NOMO-1 (cell line): ENCODE data around the gene SREK1IP1.
"Not testable (repeated sequence)": the region's sequence is repeated elsewhere in the genome, so short reads cannot be mapped to it uniquely, and the experiment has no call there.

Source experiments
- DNase-seq, 2 experiments: peaks; one replicate each; lab custom pipeline; 2025; ENCODE audit not compliant: unreplicated experiment in 2 of 2; lab: John Stamatoyannopoulos, UW

SREK1IP1 gene

GRCh38 chr5:64765804-64766504 is 2.5 kb downstream of the SREK1IP1 start:
- no peak for DNase-seq

DNA sequence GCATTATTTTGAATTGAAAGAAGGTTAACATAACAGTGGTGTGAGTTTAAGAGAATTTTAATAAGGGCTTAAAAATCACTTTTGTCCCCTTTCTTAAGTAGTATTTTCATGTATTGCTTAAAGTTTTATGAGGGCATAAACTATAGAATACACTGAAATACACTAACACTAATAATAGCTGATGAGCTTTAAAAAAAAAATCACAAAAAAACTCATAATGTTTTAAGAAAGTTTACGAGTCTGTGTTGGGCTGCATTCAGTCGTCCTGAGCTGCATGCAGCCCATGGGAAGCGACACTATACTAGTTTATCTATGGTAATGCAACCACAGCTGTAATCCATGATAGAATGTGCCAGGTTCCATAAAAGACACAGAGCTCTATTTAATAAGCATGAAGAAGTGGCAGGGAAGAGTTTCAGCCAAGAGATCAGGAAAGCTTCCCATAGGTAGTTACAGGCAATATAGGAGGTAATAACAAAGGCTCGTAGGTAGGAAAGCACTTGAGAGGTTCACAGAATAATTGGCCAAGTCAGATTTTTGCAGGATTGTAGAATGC is 4.5 kb downstream of the SREK1IP1 start:
- no peak for DNase-seq

DNA sequence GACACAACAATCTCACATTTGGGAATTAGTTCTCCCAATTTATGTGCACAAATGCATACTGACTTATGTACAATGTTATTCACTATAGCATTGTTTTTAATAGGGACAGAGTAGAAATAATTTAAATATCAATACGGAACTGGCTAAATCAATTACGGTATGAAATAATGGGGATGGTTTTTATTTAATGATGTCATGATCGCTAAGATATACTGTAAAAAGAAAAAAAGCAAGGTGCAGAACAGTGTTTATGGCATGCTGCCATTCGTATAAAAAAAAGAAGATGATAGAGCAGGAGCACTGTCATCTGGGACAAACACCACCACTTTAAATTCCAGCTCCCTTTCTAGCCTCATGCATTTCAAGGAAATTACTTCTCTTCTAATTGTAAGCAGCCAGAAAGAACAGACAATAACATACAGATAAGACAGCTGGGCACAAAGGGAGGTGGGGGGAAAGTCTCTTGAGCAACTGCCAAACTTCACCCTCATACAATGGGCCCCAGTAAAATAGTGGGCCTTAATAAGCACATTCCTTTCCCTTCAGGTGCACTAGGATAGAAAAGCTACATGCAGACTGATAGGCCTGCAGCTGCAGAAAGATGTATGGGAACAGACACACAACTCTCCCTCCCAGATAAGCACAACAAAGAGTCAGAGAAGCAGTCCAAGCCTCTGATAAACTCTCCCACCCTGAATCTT is 8.4 kb downstream of the SREK1IP1 start:
- DNase-seq, result no peak

DNA sequence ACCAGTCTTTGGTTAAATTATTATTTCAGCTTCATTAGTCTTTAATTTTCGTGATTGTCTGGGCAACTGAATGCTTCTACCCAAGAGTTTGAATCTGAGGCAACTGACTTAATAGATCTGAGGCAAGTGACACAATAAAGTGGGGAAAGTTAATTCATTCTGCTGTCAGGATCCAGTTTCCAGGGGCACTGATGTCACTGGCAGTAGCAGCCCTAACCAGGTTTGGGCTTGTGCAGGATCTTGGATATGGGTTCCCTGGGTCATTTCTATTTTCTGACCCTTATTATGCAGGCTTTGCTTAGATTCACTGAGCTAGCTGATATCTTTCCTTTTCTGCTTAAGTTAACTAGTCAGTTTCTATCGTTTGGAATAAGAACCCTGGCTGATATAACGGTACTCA is 9.6 kb downstream of the SREK1IP1 start:
- no peak for DNase-seq

DNA sequence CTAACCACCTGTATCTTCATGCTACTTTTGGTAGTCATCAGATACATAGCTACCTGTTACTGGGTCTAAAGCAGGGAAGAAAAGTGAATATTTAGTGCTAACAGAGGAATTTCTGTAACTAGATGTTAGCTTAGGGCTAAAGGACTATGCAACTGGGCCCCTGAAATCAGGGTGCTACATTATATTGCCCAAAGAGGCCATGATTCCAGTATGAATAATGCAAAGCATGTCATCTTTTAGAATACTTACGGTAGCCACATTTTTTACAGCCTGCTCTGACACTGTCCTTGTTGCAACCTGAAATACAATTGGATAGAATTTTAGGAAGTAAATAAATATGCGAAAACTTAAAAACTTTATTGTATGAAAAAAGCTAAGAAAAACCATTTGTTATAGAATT is 14.4 kb downstream of the SREK1IP1 start:
- DNase-seq, result no peak

- no peak for DNase-seq
These were observed 19.1 kb downstream of the SREK1IP1 start for GRCh38 chr5:64749385-64749784.

DNA sequence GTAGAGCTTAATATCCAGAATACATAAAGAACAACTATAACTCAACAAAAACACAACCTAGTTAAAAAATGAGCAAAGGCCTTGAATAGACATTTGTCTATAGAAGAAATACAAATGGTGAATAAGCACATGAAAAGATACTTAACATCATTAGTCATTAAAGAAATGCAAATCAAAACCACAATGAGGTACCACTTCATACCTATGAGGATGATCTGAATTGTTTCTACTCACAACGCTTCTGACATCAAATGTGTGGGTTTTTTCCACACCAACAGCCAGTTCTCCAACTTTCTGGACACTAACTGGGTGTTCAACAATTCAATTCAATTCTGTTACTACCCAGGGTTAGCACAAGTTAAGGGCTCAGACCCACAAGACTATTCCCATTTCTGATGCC is 22.0 kb downstream of the SREK1IP1 start:
- DNase-seq, result no peak

DNA sequence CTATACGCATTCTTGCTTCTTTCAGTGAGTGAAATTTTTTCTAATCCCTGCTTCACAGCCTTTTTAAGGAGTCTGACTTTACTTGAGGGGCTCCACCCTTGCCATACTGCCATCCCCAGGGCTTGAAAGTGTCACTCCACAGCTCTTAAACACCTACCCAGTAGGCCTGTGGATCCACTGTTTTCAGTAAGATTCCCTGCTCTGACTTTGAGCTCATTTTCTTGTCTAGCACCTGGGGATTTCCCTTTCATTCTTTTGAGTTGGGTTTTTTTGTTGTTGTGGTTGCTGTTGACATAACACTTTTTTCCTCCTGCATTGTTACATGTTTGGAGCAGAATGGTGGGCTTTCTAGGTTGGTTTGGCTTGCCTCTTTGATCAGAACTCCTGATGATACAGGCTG is 23.6 kb downstream of the SREK1IP1 start:
- no peak for DNase-seq

- no peak for DNase-seq
These were observed 25.7 kb downstream of the SREK1IP1 start for GRCh38 chr5:64742821-64743220.

- no peak for DNase-seq
These were observed 26.1 kb downstream of the SREK1IP1 start for GRCh38 chr5:64742411-64742810.

- no peak for DNase-seq
These were observed 41.3 kb downstream of the SREK1IP1 start for GRCh38 chr5:64727150-64727549.

DNA sequence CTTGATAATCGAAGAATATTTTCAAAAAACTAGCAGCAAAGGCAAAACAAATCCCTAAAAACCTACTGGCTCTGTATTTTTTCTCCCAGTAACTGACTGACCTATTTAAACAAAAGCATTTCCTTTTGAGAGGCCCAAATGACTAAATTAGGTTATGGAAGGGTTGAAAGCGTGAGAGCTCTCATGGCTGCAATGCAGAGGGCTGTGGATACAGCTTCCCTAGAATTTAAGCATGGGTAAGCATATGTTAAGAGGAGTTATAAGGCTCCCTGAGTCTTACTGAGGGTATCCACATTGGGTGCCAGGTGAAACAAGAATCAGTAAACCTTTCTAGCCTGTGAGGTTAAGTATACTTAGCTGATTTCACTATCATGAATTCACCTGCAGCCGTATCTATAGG is 45.9 kb downstream of the SREK1IP1 start:
- no peak for DNase-seq

DNA sequence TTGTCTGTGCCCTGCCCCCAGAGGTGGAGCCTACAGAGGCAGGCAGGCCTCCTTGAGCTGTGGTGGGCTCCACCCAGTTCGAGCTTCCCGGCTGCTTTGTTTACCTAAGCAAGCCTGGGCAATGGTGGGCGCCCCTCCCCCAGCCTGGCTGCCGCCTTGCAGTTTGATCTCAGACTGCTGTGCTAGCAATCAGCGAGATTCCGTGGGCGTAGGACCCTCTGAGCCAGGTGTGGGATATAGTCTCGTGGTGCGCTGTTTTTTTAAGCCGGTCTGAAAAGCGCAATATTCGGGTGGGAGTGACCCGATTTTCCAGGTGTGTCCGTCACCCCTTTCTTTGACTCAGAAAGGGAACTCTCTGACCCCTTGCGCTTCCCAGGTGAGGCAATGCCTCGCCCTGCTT is 54.0 kb downstream of the SREK1IP1 start:
- not testable (repeated sequence) for DNase-seq

- DNase-seq, result no peak
These were observed 61.3 kb downstream of the SREK1IP1 start for GRCh38 chr5:64707191-64707590.

DNA sequence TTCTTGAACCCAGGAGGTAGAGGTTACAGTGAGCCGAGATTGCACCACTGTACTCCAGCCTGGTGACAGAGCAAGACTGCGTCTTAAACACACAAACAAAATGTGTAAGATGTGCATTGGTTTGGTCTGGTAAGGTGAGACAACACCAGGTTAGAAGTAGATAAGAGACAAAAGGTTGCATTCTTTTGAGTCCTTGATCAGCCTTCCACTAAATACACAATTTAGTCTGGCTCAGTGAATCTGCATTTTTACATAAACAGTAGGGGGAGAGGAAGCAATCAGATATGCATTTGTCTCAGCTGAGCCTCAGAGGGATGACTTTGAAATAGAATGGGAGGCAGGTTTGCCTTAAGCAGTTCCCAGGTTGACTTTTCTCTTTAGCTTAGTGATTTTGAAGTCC is 62.4 kb downstream of the SREK1IP1 start:
- DNase-seq, result not testable (repeated sequence)

DNA sequence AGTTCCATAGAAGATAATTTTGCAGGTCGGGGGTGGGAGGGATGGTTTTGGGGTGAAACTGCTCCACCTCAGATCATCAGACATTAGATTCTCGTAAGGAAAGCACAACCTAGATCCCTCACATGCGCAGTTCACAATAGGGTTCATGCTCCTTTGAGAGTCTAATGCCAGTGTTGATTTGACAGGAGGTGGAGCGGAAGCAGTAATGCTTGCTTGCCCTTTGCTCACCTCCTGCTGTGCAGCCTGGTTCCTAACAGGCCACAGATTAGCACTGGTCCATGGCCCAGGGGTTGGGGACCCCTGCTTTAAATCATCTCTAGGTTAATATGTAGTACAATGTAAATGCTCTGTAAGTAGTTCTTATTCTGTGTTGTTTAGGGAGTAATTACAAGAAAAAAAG is 67.7 kb downstream of the SREK1IP1 start:
- DNase-seq, result no peak

DNA sequence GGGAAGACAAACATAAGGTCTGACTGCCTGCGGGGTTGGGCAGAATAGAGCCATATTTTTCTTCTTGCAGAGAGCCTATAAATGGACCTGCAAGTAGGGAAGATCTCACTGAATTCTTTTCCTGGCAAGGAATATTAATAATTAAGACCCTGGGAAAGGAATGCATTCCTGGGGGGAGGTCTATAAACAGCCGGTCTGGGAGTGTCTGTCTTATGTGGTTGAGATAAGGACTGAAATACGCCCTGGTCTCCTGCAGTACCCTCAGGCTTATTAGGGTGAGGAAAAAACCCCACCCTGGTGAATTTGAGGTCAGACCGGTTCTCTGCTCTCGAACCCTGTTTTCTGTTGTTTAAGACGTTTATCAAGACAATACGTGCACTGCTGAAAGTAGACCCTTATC is 72.1 kb downstream of the SREK1IP1 start:
- DNase-seq, result not testable (repeated sequence)

DNA sequence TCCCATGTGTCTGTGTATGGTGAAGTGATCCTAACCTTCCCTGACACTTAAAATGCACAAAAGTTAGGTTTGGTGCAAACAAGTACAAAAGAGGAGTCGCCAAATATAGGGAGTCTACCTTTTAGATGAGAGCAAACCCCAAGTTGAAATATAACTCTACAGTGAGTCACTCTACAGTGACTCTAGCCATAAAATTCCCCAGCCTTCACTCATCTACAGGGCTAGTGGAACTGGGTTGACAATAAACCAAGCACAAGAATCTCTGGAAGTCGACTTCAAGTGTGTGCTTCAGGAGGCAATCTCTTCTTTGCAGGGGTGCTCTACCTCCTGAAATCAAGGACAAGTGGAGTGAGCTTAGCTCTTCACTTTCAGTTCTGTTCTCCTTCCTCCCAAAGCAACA is 74.9 kb downstream of the SREK1IP1 start:
- no peak for DNase-seq

DNA sequence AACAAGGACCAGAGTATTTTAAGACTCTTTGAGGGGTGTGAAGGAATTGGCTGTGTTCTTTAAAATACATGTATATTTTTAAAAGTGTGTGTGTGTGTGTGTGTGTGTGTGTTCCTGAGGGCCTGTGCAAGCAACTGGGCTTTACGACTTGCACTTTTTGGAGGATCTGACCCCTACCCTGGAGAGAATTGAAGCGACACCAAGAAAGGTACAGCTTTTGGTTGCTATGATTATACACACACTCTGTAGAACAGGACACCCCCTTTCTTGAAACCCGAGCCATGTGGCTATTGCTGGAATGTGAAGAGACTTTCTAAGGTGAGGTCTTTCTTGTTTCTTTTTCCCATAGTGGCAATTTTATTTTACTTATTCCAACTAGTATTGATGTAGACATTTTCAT is 77.2 kb downstream of the SREK1IP1 start:
- no peak for DNase-seq

DNA sequence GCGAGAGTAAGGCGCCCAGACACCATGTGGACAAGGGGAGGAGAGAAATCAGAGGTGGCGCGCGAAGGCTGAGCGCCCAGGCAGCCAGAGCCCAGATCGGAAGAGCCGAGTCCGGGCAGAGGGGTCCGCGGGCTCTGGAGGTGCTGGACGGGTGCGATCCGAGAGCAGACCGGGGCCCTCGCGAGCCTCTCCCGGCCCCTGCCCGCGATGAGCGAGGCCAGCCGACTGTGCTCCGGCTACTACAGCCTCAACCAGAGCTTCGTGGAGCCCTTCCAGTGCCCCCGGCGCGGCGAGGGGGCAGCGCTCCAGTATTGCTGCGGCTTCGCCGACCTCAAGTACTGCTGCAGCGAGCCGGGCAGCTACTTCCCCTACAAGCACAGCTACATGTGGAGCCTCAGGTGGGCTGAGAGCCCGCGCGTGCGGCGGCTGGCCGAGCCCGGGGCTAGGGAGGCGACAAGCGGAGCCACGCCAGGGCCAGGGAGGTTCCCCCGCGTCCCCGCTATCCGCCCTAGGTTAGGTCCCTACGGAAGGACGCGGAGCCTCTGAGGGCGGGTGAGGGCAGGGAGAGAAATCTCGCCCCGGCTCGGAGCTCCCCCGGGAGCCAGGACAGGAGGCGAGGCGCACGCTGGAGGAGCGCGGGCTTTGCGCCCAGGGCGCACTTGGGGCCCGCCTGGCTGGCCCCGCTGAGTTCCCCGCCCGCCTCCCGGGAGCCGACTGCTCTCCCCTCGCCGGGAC is 77.9 kb downstream of the SREK1IP1 start, which contains the start of gene SHISAL2B:
Gene SHISAL2B (plus strand): TSS at position 87 of the 735 bp plus-strand sequence. CDS start 121 bp downstream, at position 208.
- peak in 1 of 2 experiments; percentile 1 for DNase-seq

- no peak for DNase-seq
These were observed 78.4 kb downstream of the SREK1IP1 start for GRCh38 chr5:64690104-64690416.

- DNase-seq, result no peak
These were observed 79.5 kb downstream of the SREK1IP1 start for GRCh38 chr5:64688965-64689364.
